NK-92 (cell line): ENCODE measurements around the gene SLC7A10.
"Not testable (repeated sequence)": the region's sequence is repeated elsewhere in the genome, so short reads cannot be mapped to it uniquely, and the experiment has no call there.

Experiments used
- DNase-seq: peaks from one replicate; lab custom pipeline; 2025; ENCODE audit not compliant: unreplicated experiment; lab: John Stamatoyannopoulos, UW

SLC7A10 gene

GRCh38 chr19:33239223-33239975 is 13.7 kb upstream of the SLC7A10 start:
- no peak for DNase-seq

DNA sequence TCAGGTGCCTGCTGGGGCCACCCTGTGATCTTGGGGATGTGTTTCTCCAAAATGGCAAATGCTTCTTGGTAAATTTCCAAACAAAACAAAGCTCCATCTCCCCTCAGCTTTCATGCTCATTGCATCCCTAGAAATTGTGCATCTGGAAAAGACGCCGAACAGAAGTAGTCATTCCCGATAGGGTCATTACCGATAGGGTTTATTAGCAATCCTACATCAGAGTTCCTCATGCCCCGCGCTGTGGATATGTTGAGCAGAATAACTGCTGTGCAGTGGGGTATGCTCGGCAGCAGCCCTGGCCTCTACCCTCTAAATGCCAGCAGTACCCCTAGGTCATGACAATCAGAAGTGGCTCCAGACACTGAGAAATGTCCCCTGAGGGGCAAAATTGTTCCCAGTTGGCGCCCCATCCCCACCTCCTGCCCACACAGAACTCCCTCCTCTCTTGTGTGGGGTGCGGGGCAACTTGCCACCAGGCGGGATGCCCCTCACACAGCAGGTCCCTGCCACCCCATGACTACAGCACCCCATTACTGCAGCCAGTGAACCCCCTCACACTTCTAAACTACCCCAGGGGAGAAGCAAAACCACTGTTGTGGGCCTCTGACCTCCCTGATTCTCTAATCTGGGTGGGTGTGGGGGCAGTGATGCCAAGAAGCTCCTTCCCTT is 13.0 kb upstream of the SLC7A10 start:
- DNase-seq, result no peak

DNA sequence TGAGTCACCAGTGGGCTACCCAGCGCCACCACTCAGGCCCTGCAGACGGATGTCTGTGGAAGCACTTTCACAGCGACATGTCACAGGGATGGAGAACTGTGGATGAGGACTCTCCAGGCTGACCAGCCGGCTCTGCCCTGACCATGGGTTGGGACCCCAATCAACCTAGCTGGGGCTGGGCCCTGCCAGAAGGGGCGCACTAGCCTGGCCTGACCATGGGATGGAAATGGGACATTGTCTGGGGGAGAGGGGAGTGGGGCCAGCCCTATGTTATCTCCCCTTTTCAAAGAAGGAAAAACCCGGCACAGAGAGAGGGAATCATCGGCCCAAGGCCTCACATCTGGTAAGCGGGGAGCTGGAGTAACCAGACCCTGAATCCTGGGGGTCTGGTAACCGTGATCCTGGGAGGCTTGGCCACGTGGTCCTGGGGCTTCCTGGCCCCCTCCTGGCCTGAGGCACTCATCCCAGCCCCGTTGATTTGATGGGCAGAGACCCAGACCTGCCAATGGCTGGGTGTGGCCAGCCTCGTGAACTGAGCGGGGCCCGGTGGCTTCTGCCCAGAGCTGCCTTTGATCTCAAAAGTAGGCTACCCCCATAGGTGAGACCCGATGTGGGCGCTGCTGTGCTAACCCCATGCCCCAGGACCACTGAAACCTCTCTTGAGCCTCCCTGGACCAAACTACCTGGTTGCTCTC is 11.2 kb upstream of the SLC7A10 start:
- DNase-seq, result no peak

DNA sequence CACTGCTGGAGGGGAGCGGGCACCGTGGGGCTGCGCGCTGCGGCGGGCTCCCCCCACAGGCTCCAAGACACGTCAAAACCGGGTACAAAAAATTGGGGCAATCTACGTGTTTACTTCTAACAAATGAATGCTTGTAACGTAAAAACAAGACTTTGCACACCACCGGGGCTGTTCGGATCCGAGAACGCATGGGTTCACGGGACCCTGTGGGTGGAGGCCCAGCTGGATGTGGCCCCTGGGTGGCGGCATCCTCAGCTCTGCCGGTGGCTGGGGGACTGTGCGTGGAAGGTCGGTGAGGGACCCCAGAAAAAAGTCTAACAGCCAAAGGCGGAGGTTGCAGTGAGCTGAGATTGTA is 10.3 kb upstream of the SLC7A10 start:
- DNase-seq, result no peak

- DNase-seq, result no peak
Observed at GRCh38 chr19:33235269-33235995, 9.8 kb upstream of the SLC7A10 start.

- DNase-seq, result no peak
Observed at GRCh38 chr19:33234736-33235135, 9.1 kb upstream of the SLC7A10 start.

GRCh38 chr19:33234092-33234491 is 8.4 kb upstream of the SLC7A10 start:
- no peak for DNase-seq

DNA sequence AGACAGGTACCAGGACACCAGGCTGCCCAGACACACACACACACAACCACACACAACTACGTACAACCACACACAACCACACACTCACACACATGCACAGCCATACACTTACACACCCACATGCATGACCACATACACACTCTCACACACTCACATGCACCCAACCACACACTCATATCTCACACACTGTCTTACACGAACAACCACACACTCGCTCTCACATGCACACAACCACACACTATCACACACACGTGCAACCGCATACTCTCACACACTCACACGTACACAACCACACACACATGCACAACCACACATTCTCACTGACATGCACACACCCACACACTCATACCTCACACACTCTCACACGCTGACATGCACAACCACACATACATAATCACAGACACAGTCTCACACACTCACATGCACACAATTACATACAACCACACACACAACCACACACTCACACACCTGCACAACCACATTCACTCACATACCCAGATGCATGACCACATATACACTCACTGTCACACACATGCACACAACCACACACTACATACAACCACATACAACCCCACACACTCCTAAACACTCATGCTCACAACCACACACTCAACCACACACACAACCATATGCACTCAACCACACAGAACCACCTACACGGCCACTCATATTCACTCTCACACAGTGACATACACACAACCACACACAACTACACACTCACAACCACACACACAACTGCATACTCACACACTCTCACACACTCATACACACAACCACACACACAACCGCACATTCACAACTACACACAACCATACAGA is 7.6 kb upstream of the SLC7A10 start:
- no peak for DNase-seq

DNA sequence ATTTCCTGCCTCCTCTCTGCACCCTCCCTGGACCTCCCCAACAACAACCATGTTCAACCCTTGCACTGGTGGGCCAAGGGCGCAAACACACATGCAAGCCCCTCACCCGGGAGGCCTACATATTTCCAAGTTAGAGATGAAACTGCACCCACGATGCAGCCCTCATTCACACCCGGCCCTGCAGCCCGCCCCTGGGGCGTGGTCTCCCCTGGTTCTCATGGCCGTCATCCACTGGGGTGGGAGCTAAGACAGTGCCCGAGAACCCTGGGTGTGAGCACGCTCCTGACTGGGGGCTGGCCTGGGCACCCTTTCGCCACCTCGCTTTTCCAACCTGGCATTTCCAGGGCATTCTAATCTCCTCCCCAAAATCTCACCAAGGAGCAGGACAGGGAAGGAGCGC is 7.0 kb upstream of the SLC7A10 start:
- DNase-seq, result no peak

DNA sequence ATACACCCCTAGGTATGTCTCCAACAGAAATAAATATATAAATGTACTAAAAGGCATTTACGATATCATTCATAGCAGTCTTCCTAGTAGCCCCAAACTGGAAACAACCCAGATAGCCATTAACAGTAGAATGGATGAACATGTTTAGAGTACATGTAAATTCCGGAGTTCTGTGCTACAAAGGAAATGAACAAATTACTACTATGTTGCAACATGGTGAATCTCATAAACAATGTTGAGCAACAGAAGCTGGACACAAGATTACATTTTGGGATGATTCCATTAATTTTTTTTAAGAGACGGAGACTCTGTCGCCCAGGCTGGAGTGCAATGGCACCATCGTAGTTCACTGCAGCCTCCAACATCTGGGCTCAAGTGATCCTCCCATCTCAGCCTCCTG is 5.9 kb upstream of the SLC7A10 start:
- no peak for DNase-seq

DNA sequence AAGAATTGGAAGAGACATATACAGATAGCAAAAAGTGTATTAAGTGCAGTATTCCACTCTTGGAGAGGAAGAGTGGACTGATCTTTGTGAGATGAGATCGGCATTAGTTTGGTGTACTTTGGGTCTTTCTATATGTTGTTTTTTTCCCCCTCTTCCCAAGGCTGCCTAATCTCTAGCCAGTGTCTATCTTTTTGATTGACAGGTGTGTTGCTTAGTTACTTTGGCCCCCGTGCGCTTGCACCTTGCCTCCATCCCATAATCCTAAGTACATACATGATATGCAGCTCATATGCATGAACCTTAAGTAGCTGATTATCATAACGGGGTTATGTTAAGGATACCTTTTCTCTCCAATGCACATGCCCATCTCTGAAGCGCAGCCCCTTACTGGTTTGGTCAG is 4.3 kb upstream of the SLC7A10 start:
- no peak for DNase-seq

DNA sequence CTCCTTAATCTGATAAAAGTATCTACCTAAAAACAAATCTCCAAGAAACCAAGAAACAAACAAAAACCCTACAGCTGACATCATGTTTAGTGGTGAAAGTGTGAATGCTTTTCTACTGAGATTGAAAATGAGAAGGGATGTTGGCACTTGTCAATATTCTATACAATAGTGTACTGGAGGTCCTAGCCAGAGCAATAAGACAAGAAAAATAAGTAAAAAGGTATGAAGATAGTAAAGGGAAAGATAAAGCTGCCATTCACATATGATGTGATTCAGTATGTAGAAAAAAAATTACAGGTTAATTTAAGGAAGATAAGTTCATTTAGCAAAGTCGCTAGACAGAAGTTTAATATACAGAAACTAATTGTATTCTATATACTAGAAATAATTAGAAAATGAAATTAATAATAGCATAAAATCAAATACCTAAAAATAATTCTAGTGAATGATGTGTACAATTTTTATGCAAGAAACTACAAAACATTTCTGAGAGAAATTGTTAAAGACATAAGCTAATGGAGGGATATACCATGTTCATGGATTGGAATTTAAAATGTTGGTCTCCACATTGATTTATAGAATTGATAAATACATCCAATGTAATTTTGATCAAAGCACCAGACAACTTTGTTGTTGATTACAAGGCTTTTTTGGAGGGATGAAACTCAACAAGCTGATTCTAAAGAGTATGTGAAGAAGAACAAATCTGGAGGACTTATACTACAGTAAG is 2.4 kb upstream of the SLC7A10 start:
- DNase-seq, result no peak

DNA sequence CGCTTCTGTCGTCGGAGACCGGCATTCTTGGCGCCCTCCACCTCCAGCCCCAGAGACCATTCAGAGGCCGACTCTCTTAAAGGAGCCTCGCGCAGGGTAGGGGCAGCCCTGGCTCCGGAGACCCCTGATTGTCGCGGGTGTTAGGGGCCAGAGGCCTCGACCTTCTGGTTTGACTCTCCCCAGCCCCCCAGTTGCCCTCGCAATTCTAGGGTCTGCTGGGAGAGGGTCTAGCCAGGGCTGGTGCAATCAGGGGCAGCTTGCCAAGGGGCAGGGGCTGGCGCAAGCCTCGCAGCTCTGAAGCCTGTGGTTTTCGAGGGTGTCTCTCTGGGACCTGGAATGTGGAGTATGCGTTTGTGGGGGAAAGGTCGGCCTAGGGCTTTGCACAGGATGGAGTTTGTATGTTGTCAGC is 1.6 kb upstream of the SLC7A10 start:
- no peak for DNase-seq

- DNase-seq, result no peak
Observed at GRCh38 chr19:33226550-33227241, 1.0 kb upstream of the SLC7A10 start.

DNA sequence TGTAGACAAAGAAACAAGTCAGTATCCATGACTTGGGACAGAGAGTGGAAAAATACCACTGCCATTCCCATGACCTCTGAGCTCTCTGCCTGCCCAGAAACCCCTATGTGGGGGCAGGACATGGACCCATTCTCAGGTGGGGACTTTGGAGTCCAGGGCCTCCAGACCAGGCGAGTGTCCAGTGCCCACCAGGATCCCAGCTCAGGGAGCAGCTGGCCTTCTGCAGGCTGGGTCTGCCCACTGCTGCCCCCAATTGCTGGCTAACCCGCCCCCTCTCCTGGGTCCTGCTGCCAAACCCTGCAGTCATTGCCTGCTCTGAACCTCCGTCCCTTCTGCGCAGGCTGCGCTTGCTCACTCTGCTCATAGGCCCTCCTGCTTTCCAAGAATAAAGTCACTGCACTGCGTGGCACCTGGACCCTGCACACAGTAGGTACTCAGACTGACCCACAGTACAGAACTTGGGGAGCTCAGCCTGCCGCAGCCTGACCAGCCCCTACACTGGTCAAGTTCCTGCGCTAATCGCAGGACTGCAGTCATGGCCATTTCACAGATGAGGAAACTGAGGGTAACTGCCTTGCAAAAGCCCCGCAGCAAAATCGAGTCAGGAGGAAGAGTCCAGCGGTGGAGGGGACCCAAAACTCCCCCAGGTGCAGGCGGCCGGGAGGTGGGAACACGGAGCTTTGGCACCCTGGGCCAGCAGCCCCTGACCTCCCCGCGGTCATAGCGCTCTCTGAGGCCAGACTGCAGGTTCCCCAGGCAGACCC is 774 bp downstream of the SLC7A10 start:
- DNase-seq, result no peak

- DNase-seq, result not testable (repeated sequence)
Observed at GRCh38 chr19:33222255-33222654, 3.4 kb downstream of the SLC7A10 start.

GRCh38 chr19:33221638-33222037 is 4.0 kb downstream of the SLC7A10 start:
- no peak for DNase-seq

- DNase-seq, result no peak
Observed at GRCh38 chr19:33220735-33221134, 4.9 kb downstream of the SLC7A10 start.

DNA sequence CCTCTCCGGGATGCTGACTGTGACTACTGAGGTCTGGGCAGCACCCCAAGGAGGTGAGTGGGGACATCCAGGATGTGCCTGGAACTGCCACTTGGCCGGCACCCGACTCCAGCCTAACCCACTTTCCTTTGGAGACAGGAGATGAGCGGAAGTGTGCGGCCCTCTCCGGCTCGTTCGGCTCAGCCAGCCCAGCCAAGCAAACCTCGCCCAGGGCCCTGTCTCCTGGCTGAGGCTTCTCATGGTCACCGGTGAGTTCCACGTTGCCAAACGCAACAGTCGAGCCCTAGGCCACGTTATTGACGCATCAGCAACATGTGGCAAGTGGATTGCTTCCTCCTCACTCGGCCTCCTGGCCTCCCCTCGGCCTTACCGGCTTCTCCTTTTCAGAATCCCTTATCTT is 5.5 kb downstream of the SLC7A10 start:
- no peak for DNase-seq
